ENCODE results near the gene SH3PXD2A.

- TF ChIP-seq POLR2A (IDR thresholded peaks at IDR 0.05) (no peak), POLR2AphosphoS5 (IDR thresholded peaks at IDR 0.05) (no peak), EP300 (IDR thresholded peaks at IDR 0.05) (no peak)
- TF ChIP-seq, protein P1, sequence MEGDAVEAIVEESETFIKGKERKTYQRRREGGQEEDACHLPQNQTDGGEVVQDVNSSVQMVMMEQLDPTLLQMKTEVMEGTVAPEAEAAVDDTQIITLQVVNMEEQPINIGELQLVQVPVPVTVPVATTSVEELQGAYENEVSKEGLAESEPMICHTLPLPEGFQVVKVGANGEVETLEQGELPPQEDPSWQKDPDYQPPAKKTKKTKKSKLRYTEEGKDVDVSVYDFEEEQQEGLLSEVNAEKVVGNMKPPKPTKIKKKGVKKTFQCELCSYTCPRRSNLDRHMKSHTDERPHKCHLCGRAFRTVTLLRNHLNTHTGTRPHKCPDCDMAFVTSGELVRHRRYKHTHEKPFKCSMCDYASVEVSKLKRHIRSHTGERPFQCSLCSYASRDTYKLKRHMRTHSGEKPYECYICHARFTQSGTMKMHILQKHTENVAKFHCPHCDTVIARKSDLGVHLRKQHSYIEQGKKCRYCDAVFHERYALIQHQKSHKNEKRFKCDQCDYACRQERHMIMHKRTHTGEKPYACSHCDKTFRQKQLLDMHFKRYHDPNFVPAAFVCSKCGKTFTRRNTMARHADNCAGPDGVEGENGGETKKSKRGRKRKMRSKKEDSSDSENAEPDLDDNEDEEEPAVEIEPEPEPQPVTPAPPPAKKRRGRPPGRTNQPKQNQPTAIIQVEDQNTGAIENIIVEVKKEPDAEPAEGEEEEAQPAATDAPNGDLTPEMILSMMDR (IDR thresholded peaks at IDR 0.05): no peak
Measured at GRCh38 chr10:103609231-103610082, 245.9 kb downstream of the SH3PXD2A start.

Measured in sigmoid colon (tissue), 4 donors.